Measurements from ENCODE around the gene PTGFRN.
"Not testable (repeated sequence)": the region's sequence is repeated elsewhere in the genome, so short reads cannot be mapped to it uniquely, and the experiment has no call there.

PTGFRN gene

GRCh38 chr1:116909512-116910378, at the start of gene PTGFRN:
PTGFRN (plus strand) TSS chr1:116909916; CDS start chr1:116910204, 288 bp downstream.
- peak; percentile 21 for DNase-seq (ENCODE audit: low read depth)

DNA sequence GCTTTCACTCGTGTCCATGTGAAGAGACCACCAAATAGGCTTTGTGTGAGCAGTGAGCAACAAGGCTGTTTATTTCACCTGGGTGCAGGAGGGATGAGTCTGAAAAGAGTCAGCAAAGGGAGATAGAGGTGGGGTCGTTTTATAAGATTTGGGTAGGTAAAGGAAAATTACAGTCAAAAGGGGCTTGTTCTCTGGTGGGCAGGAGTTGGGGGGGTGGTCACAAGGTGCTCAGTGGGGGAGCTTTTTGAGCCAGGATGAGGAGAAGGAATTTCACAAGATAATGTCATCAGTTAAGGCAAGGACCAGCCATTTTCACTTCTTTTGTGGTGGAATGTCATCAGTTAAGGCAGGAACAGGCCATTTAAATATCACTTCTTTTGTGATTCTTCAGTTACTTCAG, 49.5 kb upstream of the PTGFRN start:
- not testable (repeated sequence) for DNase-seq (ENCODE audit: low read depth)

- DNase-seq (ENCODE audit: low read depth) = no peak
Measured at GRCh38 chr1:116861137-116861536, 48.6 kb upstream of the PTGFRN start.

GRCh38 chr1:116863031-116863430, 46.7 kb upstream of the PTGFRN start:
- not testable (repeated sequence) for DNase-seq (ENCODE audit: low read depth)

GRCh38 chr1:116866478-116866877, 43.2 kb upstream of the PTGFRN start:
- DNase-seq (ENCODE audit: low read depth) = not testable (repeated sequence)

DNA sequence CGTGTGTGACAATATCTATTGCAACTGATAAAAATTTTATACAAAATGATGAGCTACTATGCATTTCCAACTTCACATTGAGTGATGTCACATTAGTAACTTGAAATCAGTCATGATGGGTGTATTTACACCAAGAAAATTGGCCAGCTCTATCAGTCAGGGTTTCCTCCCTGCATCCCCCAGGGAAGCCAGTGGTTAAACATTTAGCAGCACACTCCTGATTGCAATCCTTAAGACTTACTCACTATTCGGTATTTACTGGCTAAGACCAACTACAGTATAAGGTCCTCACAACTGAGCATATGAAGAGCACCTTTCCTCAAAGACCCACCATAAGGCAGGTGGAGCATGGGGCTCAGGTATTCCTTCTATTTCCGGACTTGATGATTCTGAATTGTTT, 41.3 kb upstream of the PTGFRN start:
- DNase-seq (ENCODE audit: low read depth) = no peak

DNA sequence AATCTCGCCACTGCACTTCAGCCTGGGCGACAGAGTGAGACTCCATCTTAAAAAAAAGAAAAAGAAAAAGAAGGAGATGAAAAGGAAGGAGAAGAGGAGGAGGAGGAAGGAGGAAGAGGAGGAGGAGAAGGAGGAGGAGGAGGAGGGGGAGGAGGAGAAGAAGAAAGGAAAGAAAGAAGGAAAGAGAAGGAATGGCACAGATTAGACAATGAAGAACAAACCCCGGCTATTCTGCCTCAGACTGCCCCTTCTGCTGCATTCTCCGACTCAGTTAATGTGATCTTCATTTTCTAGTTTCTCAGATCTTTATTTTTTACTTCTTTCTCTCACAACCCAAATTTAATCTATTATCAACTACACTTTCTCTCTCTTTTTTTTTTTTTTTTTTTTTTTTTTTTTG, 40.1 kb upstream of the PTGFRN start:
- no peak for DNase-seq (ENCODE audit: low read depth)

- DNase-seq (ENCODE audit: low read depth) = no peak
Measured at GRCh38 chr1:116870300-116870699, 39.4 kb upstream of the PTGFRN start.

DNA sequence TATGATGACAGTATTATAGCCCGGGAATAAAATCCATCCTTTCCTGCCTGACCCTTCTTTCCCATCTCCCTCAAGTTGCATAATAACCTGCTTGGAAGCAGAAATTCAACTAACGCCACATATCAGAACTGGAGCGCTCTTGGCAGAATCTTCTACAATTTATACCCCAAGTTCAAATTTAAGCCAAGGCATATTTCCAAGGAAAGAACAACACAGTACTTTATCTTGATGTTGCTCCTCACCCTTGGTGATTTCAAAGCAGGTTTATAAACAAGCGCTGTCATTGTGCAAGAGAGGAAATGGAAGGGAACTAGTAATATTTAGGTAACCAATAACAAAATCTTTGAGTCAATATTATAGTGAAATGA, 38.0 kb upstream of the PTGFRN start:
- DNase-seq (ENCODE audit: low read depth) = no peak

DNA sequence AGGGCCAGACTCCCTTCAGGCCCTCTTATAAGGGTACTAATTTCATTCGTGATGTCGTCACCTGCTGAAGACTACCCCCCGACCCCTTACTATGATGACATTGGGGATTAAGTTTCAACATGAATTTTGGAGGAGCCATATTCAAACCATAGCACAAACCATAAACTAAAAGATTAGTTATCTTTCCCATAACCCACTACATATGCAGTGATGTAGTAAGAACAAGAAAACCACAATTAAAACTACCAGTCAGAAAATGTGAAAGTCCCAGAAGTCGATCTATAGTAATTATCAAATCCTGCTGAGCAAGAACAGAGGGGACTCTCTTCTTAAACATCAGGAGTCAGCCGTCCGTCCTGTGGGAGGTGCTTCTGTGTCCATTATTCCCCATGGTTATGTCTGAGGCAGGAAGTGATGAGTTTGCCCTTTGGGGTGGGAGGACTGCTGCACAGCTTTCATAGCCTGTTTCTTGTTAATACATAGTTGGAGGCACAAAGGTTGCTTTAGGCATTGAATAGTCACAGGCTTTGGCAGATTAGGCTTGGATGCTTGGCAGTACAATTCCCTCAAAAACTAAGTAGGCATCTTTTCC, 35.9 kb upstream of the PTGFRN start:
- peak; percentile 21 for DNase-seq (ENCODE audit: low read depth)

DNA sequence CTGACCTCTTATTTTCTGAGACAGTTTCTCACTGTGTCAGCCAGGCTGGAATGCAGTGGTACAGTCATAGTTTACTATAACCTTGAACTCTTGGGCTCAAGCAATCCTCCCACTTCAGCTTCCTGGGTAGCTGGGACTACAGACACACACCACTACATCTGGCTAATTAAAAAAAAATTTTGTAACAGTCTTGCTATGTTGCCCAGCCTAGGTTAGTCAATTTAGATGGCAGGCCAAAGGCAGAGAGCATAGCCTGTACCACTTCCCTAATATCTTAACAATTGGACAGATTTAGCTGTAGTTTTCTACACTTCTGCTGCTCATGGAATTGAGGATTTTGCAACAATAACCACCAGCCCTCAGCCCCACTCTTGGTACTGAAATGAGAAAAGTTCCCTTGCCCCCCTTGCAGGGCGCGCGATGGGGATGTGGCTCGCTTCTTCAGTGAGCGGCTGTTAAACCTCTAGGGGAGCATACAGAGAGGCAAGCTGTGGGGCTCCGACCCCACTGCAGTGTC, 34.9 kb upstream of the PTGFRN start:
- no peak for DNase-seq (ENCODE audit: low read depth)

GRCh38 chr1:116875391-116875790, 34.3 kb upstream of the PTGFRN start:
- no peak for DNase-seq (ENCODE audit: low read depth)

DNA sequence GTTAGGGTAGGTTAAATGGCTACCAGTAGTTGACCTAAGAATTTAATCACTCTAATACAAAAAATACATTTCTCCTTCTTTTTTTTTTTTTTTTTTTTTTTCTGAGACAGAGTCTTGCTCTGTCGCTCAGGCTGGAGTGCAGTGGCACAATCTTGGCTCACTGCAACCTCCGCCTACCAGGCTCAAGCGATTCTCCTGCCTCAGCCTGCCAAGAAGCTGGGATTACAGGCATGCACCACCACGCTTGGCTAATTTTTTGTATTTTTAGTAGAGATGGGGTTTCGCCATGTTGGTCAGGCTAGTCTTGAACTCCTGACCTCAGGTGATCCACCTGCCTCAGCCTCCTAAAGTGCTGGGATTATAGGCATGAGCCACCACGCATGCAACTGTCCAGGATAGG, 33.8 kb upstream of the PTGFRN start:
- DNase-seq (ENCODE audit: low read depth) = not testable (repeated sequence)

- no peak for DNase-seq (ENCODE audit: low read depth)
Measured at GRCh38 chr1:116877141-116877818, 32.4 kb upstream of the PTGFRN start.

DNA sequence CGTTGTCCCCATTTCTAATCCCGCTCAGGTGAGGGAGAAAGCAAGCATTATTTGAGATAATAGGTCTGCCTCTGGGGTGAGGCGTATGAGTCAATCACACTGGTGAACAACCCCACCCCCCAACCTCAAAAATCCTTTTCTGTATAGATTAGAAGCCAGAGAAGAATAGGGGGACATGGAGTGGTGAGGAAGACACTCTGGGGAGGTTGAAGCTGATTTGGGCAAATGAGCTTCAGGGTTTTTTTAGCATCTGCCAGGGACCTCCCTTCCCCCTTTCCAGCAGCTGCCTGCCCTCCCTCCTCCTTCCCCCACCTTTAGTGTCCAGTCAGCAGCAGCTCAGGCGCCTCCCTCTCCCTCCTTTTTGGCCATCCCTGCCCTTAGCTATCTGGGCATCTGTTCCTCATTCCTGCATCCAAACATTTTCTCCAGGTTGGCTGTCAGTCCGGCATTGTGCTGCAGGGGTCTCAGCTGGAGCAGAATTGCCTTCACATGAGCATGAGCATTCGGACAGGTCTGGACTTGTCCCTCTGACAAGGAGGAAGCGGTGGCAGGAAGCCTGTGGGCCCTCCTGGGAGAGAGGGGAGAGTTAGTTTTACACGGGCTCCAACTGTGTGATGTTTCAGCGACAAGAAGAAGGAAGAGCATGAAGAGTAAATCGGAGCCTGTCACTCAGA, 30.8 kb upstream of the PTGFRN start:
- no peak for DNase-seq (ENCODE audit: low read depth)

- DNase-seq (ENCODE audit: low read depth) = no peak
Measured at GRCh38 chr1:116879478-116880133, 30.1 kb upstream of the PTGFRN start.

DNA sequence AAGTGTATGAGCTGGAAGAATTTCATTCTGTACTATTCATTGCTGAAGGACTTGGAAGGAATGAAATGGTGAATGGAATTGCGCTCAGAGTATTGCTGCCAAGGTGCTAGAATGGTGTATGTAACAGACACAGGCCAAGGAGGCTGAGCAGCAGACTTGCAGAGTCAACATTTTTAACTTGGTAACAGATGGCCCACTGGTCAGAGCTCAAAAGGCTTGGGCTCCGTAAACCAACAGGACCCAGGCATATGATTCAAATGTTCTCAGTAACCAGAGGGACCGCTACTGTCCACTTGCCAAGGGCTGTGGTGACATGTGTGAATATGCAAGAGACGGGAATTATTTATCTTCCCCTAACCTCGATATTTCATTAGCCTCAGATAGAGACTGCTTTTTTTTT, 28.8 kb upstream of the PTGFRN start:
- no peak for DNase-seq (ENCODE audit: low read depth)

- peak; percentile 26 for DNase-seq (ENCODE audit: low read depth)
Measured at GRCh38 chr1:116881879-116882520, 27.7 kb upstream of the PTGFRN start.

DNA sequence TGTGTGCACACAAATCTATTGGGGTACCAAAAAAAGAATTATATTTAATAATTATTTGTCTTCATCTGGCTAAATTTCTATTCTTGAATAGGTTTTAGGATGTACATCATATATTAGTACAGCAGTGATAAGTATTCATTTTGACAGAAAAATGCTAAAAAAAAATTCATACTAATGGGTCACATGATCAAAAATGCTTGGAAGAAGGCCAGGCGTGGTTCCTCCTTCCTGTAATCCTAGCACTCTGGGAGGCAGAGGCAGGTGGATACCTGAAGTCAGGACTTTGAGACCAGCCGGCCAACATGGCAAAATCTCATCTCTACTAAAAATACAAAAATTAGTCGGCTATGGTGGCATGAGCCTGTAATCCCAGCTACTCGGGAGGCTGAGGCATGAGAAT, 26.9 kb upstream of the PTGFRN start:
- DNase-seq (ENCODE audit: low read depth) = no peak

- no peak for DNase-seq (ENCODE audit: low read depth)
Measured at GRCh38 chr1:116886291-116886878, 23.3 kb upstream of the PTGFRN start.

DNA sequence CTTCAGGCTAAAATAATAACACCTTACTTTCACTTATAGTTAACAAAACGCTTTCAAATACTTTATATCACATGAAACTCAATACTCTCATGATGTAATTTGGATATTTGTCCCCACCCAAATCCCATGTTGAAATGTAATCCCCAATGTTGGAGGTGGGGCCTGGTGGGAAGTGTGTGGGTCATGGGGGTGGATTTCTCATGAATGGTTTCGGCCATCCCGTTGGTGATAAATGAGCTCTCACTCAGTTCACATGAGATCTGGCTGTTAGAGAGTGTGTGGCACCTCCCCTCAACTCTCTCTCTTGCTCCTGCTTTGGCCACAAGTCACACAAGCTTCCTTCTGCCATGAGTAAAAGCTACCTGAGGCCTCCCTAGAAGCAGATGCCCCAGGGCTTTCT, 22.5 kb upstream of the PTGFRN start:
- no peak for DNase-seq (ENCODE audit: low read depth)
